Measurements from ENCODE around the gene ZNF580.

- TF ChIP-seq CTCF (IDR thresholded peaks at IDR 0.05) (no peak), POLR2A (IDR thresholded peaks at IDR 0.05) (no peak)
Measured at GRCh38 chr19:55594996-55595545, 45.7 kb upstream of the ZNF580 start.

Data from esophagus squamous epithelium (tissue), 4 donors.